ENCODE measurements around the gene MUC5AC. TPM values are rescaled to one million over a fixed set of nuclear protein-coding genes. Genes with fewer than 3 reads are reported as not detected.

Gene MUC5AC
- total RNA-seq, 1 donor from 2014 or later = not detected

DNA sequence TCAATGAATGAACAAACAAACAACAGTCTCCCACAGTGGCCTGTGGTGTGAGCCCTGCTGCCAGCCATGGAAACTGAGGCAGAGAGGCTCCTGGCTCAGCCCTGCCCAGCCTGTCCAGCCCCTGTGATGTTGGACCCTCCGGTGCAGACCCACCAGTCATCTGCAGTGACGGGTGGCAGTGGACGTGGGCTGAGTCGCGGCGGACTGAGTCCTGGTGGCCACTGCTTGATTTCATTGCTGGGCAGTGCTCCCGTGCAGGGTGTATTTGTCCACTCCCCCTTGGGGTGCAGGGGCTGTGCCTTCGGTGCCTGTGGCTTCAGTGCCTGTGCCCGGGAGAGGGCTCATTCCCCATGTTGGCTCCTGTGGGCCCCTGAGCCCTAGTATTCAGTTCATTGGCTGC is 31.9 kb upstream of the MUC5AC start:
- Mint-ChIP-seq H3K9me3 (ENCODE audit: low read depth) (peaks cover 5% of the 10 kb centered on the region), H3K36me3 (ENCODE audit: insufficient read depth) (no peaks in the 10 kb centered on the region), H3K27ac (no peak overlapping the region), H3K4me1 (ENCODE audit: low read depth) (peaks cover under 1% of the 10 kb centered on the region), H3K27me3 (peaks cover 19% of the 10 kb centered on the region), H3K4me3 (ENCODE audit: low read depth) (no peak overlapping the region)
- DNase-seq (ENCODE audit: low spot score, unreplicated experiment) = no peak
- TF ChIP-seq, protein P1, sequence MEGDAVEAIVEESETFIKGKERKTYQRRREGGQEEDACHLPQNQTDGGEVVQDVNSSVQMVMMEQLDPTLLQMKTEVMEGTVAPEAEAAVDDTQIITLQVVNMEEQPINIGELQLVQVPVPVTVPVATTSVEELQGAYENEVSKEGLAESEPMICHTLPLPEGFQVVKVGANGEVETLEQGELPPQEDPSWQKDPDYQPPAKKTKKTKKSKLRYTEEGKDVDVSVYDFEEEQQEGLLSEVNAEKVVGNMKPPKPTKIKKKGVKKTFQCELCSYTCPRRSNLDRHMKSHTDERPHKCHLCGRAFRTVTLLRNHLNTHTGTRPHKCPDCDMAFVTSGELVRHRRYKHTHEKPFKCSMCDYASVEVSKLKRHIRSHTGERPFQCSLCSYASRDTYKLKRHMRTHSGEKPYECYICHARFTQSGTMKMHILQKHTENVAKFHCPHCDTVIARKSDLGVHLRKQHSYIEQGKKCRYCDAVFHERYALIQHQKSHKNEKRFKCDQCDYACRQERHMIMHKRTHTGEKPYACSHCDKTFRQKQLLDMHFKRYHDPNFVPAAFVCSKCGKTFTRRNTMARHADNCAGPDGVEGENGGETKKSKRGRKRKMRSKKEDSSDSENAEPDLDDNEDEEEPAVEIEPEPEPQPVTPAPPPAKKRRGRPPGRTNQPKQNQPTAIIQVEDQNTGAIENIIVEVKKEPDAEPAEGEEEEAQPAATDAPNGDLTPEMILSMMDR (IDR thresholded peaks at IDR 0.05; ENCODE audit: unreplicated experiment) = no peak

- Mint-ChIP-seq H3K4me1 (ENCODE audit: low read depth) (peaks cover 3% of the 10 kb centered on the region), H3K27me3 (peaks cover 19% of the 10 kb centered on the region), H3K27ac (no peak overlapping the region), H3K4me3 (ENCODE audit: low read depth) (no peak overlapping the region), H3K36me3 (ENCODE audit: insufficient read depth) (no peaks in the 10 kb centered on the region), H3K9me3 (ENCODE audit: low read depth) (peaks cover 5% of the 10 kb centered on the region)
- peak; percentile 6 for DNase-seq (ENCODE audit: low spot score, unreplicated experiment)
- TF ChIP-seq, protein P1 (IDR thresholded peaks at IDR 0.05; ENCODE audit: unreplicated experiment) = no peak
Measured at GRCh38 chr11:1126491-1126926, 31.2 kb upstream of the MUC5AC start.

DNA sequence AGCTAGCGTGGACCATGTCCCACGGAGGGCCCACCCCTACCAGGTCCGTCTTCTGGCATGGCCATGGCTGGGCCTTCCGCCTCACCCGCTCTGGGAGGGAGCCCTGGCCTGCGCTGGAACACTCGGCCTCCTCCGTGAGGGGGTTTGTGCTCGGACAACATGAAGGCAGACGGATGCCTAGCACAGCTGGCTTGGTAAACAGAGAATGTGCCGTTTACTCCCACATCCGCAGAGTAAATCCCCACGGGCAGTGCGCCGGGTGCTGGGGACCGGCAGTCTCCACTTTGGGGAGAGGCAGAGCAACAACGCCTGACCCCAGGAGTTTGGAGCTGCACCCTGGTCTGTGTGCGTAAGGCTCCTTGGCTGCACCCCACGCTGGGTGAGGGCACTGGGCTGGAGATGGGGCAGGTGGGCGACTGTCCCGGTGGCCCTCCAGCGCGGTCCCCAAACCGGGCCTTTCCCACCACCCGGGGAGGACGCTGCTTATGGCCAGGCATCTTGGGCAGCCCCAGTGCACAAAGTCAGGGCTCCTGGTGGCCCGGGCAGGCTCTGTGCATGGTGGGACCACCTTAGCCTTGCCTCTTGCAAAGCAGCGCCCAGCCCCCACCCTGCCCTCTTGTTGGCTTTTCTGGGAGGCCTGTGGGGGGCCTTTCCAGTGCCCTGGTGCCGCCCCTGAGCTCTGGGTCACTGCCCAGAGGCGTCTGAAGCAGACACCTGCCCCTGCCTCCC is 30.7 kb upstream of the MUC5AC start:
- peak; percentile 8 for DNase-seq (ENCODE audit: low spot score, unreplicated experiment)
- TF ChIP-seq, protein P1 (IDR thresholded peaks at IDR 0.05; ENCODE audit: unreplicated experiment) = no peak

DNA sequence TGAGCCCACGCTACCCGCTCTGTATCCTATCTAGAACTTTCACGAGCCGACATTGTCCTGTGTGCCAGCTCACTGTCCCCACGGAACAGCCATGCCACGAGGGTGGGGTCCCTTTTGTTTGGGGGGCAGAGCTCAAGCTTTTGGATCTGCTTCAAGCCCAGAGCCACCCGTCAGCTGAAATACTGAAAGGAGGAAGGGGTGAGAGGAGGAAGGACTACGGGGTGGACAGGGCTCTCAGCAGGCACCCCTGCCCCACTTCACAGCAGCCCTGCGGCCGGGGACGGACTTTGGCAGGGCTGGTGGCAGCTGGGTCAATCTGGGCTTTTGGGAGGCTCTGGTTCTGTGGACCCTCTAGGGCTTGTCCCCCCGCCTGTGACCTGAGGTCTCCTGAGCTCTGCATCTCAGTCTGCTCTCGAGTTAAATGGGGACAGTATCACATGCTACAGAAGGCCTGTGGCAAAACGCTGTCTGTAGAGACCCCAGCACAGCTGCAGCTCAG is 30.0 kb upstream of the MUC5AC start:
- Mint-ChIP-seq H3K36me3 (ENCODE audit: insufficient read depth) (peaks cover under 1% of the 10 kb centered on the region), H3K27me3 (peaks cover 17% of the 10 kb centered on the region), H3K4me1 (ENCODE audit: low read depth) (peaks cover 7% of the 10 kb centered on the region), H3K4me3 (ENCODE audit: low read depth) (no peak overlapping the region), H3K9me3 (ENCODE audit: low read depth) (peaks cover 5% of the 10 kb centered on the region), H3K27ac (no peak overlapping the region)
- no peak for DNase-seq (ENCODE audit: low spot score, unreplicated experiment)
- TF ChIP-seq, protein P1 (IDR thresholded peaks at IDR 0.05; ENCODE audit: unreplicated experiment) = no peak

More for the DNA sequence above, 30.7 kb upstream of the MUC5AC start:
- Mint-ChIP-seq H3K9me3 (ENCODE audit: low read depth) (peaks cover 5% of the 10 kb centered on the region), H3K27ac (no peak overlapping the region), H3K36me3 (ENCODE audit: insufficient read depth) (no peaks in the 10 kb centered on the region), H3K4me1 (ENCODE audit: low read depth) (peaks cover 7% of the 10 kb centered on the region), H3K27me3 (peaks cover 19% of the 10 kb centered on the region), H3K4me3 (ENCODE audit: low read depth) (no peak overlapping the region)

- TF ChIP-seq, protein P1 (IDR thresholded peaks at IDR 0.05; ENCODE audit: unreplicated experiment) = no peak
- H3K36me3 Mint-ChIP-seq (ENCODE audit: insufficient read depth) = peaks cover 2% of the 10 kb centered on the region
- H3K9me3 Mint-ChIP-seq (ENCODE audit: low read depth) = peaks cover 6% of the 10 kb centered on the region
- peak; percentile 9 for DNase-seq (ENCODE audit: low spot score, unreplicated experiment)
- no peak overlapping the region for H3K4me3 Mint-ChIP-seq (ENCODE audit: low read depth)
- no peak overlapping the region for H3K27ac Mint-ChIP-seq
- peaks cover 9% of the 10 kb centered on the region for H3K27me3 Mint-ChIP-seq
- peaks cover 7% of the 10 kb centered on the region for H3K4me1 Mint-ChIP-seq (ENCODE audit: low read depth)
Measured at GRCh38 chr11:1128311-1129142, 29.2 kb upstream of the MUC5AC start.

All from progenitor cell of endocrine pancreas (in vitro differentiated cells).